Loucy (cell line): ENCODE results near the gene CCDC92.

Source experiments
- EZH2phosphoT487 ChIP-seq: fragments of 200-600 bp; IDR thresholded peaks from 2 replicates; pipeline ENCODE4 v1.6.1; 2018; ENCODE audit warnings: antibody characterized with exemption, mild to moderate bottlenecking, moderate library complexity, borderline replicate concordance
- TF ChIP-seq, protein P1 (sequence below): fragments of 200-600 bp; sonication (generic); conservative IDR thresholded peaks from 2 replicates; pipeline ENCODE4 v1.5.1; 2014; ENCODE audit warnings: mild to moderate bottlenecking, antibody characterized with exemption, low read length

GRCh38 chr12:123942911-123943648 lies 29.6 kb downstream of the CCDC92 start:
- TF ChIP-seq, protein P1, sequence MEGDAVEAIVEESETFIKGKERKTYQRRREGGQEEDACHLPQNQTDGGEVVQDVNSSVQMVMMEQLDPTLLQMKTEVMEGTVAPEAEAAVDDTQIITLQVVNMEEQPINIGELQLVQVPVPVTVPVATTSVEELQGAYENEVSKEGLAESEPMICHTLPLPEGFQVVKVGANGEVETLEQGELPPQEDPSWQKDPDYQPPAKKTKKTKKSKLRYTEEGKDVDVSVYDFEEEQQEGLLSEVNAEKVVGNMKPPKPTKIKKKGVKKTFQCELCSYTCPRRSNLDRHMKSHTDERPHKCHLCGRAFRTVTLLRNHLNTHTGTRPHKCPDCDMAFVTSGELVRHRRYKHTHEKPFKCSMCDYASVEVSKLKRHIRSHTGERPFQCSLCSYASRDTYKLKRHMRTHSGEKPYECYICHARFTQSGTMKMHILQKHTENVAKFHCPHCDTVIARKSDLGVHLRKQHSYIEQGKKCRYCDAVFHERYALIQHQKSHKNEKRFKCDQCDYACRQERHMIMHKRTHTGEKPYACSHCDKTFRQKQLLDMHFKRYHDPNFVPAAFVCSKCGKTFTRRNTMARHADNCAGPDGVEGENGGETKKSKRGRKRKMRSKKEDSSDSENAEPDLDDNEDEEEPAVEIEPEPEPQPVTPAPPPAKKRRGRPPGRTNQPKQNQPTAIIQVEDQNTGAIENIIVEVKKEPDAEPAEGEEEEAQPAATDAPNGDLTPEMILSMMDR = no peak
- no peak for TF ChIP-seq EZH2phosphoT487
